Measurements from ENCODE around the gene CDC20B.
"Not testable (repeated sequence)": the region's sequence is repeated elsewhere in the genome, so short reads cannot be mapped to it uniquely, and the experiment has no call there.

The CDC20B gene

DNA sequence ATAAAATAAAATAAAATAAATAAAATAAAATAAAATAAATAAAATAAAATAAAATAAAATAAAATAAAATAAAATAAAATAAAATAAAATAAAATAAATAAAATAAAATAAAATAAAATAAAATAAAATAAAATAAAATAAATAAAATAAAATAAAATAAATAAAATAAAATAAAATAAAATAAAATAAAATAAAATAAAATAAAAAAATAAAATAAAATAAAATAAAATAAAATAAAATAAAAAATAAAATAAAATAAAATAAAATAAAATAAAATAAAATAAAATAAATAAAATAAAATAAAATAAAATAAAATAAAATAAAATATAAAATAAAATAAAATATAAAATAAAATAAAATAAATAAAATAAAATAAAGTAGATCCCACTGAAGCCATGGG lies 67.0 kb downstream of the CDC20B start:
- H3K4me1 ChIP-seq (ENCODE audit: insufficient read depth, low read length); H3K36me3 ChIP-seq (ENCODE audit: insufficient read depth, low read length); H2AFZ ChIP-seq (ENCODE audit: low read depth, low read length); H3K27me3 ChIP-seq (ENCODE audit: insufficient read depth, low read length); H3K4me3 ChIP-seq (ENCODE audit: low read length); H3K9me3 ChIP-seq (ENCODE audit: low read length): not testable (repeated sequence)

- Histone ChIP-seq H3K4me1 (ENCODE audit: insufficient read depth, low read length) (peaks cover 4% of the 10 kb centered on the region), H2AFZ (ENCODE audit: low read depth, low read length) (no peak overlapping the region), H3K36me3 (ENCODE audit: insufficient read depth, low read length) (no peaks in the 10 kb centered on the region), H3K9me3 (ENCODE audit: low read length) (no peaks in the 10 kb centered on the region), H3K4me3 (ENCODE audit: low read length) (no peak overlapping the region), H3K27me3 (ENCODE audit: insufficient read depth, low read length) (no peaks in the 10 kb centered on the region)
Measured at GRCh38 chr5:55104946-55105701, 67.9 kb downstream of the CDC20B start.

DNA sequence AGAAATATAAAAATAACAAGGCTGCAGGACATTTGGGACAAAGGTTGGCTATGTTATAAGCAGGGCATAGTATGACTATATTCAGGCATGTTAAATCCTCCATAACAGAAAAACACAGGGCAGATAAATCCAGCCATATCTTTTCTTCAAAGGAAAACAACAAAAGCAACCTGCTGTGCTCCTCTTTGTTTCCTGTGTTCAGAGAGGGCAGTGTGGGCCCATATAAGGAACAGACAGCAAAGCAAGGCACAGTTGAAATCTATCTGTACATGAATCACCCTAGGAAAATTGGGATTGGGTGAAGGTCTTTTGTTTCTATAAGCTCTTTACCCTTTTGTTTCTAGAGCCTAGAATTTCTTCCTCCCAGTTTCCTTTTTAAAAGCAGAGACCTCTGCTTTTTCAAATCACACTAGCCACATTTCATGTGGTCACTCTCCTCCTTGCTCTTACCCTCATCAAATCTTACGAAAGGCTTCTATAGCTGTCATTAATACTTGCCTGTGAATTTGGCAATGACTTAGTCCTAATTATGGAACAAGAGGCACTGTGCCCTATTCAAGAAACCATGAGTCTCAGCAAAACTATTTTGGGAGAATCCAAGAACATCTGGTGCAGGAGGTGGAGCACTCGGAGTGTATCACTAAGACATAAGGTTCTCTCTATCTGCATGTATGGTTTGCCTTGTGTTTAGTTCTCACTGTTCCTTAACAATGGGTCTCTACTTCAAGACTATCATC lies 68.8 kb downstream of the CDC20B start:
- Histone ChIP-seq H3K4me3 (ENCODE audit: low read length) (no peak overlapping the region), H2AFZ (ENCODE audit: low read depth, low read length) (no peak overlapping the region), H3K27me3 (ENCODE audit: insufficient read depth, low read length) (no peaks in the 10 kb centered on the region), H3K4me1 (ENCODE audit: insufficient read depth, low read length) (no peaks in the 10 kb centered on the region), H3K9me3 (ENCODE audit: low read length) (no peaks in the 10 kb centered on the region), H3K36me3 (ENCODE audit: insufficient read depth, low read length) (no peaks in the 10 kb centered on the region)

DNA sequence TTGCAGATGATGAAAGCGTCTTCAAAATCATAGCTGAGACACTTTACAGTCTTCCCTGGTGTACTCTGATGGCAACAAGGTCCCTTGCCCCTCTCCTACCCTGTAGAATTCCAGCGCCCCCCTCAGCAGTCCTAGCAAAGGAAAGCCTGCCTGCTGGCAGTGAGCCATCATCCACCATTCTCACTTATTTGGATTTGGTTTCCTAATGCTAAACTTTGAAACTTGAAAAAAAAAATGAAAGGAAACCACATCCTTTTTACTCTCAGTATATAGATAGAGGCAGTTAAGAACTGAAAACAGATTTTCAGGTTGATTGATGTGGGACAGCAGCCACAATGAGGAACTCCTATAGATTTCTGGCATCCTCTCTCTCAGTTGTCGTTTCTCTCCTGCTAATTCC lies 70.6 kb downstream of the CDC20B start, which contains the start of gene GZMA:
Gene GZMA (plus strand): TSS at position 299 of the 400 bp plus-strand sequence. CDS start 37 bp downstream, at position 336.
- H3K9me3 ChIP-seq (ENCODE audit: low read length): no peaks in the 10 kb centered on the region

DNA sequence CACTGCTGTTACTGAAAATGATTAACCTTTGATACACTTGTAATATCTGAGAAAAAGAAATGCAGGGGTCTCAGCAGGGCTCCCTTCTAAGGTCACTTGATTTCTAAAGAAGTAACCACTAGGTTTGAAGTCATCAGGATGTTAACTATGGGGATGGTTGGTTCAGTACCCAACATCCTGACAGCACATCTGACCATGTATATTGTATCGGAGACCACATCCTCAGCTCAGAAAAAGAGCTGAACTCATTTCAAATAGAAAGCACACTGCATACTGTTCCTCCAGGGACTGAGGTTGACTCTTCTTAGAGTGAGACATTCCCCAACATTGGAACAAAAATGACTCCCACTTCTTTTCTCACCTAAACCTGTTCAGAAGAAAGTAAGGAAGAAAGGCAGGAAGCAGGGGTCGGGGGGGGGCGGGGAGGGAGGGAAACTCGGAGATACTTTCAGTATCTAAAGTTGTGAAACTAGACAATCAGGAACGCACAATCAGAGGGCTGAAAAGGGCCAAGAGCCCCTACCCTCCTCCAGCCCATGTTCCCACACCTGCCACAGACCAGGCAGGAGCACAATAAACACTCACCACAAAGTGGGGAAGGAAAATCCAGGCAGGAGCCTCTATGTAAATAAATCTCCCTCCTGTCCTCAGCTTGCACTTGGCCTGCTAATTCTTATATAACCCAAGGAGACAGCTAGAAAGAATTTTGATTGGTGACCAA lies 71.3 kb downstream of the CDC20B start:
- H3K27me3 ChIP-seq (ENCODE audit: insufficient read depth, low read length): no peaks in the 10 kb centered on the region
- H2AFZ ChIP-seq (ENCODE audit: low read depth, low read length): no peak overlapping the region
- no peak overlapping the region for H3K4me3 ChIP-seq (ENCODE audit: low read length)
- no peaks in the 10 kb centered on the region for H3K36me3 ChIP-seq (ENCODE audit: insufficient read depth, low read length)
- no peaks in the 10 kb centered on the region for H3K9me3 ChIP-seq (ENCODE audit: low read length)
- no peaks in the 10 kb centered on the region for H3K4me1 ChIP-seq (ENCODE audit: insufficient read depth, low read length)

More for the DNA sequence above, 70.6 kb downstream of the CDC20B start, which contains the start of gene GZMA:
- no peak within 1 kb of the TSS for H3K4me3 ChIP-seq (ENCODE audit: low read length)
- H3K4me1 ChIP-seq (ENCODE audit: insufficient read depth, low read length): no peaks in the 10 kb centered on the region
- H2AFZ ChIP-seq (ENCODE audit: low read depth, low read length): no peak within 1 kb of the TSS
- H3K27me3 ChIP-seq (ENCODE audit: insufficient read depth, low read length): no peaks in the 10 kb centered on the region
- no peaks in the 10 kb centered on the region for H3K36me3 ChIP-seq (ENCODE audit: insufficient read depth, low read length)

- not testable (repeated sequence) for H3K36me3 ChIP-seq (ENCODE audit: insufficient read depth, low read length); H3K4me3 ChIP-seq (ENCODE audit: low read length); H3K9me3 ChIP-seq (ENCODE audit: low read length); H2AFZ ChIP-seq (ENCODE audit: low read depth, low read length); H3K27me3 ChIP-seq (ENCODE audit: insufficient read depth, low read length); H3K4me1 ChIP-seq (ENCODE audit: insufficient read depth, low read length)
Measured at GRCh38 chr5:55101148-55101547, 71.8 kb downstream of the CDC20B start.

GRCh38 chr5:55096861-55097260 lies 76.1 kb downstream of the CDC20B start:
- Histone ChIP-seq H3K9me3 (ENCODE audit: low read length) (no peaks in the 10 kb centered on the region), H3K4me3 (ENCODE audit: low read length) (no peak overlapping the region), H2AFZ (ENCODE audit: low read depth, low read length) (no peak overlapping the region), H3K27me3 (ENCODE audit: insufficient read depth, low read length) (no peaks in the 10 kb centered on the region), H3K4me1 (ENCODE audit: insufficient read depth, low read length) (no peaks in the 10 kb centered on the region), H3K36me3 (ENCODE audit: insufficient read depth, low read length) (no peaks in the 10 kb centered on the region)

- no peaks in the 10 kb centered on the region for H3K27me3 ChIP-seq (ENCODE audit: insufficient read depth, low read length)
- no peak overlapping the region for H2AFZ ChIP-seq (ENCODE audit: low read depth, low read length)
- H3K9me3 ChIP-seq (ENCODE audit: low read length): no peaks in the 10 kb centered on the region
- H3K36me3 ChIP-seq (ENCODE audit: insufficient read depth, low read length): no peaks in the 10 kb centered on the region
- no peaks in the 10 kb centered on the region for H3K4me1 ChIP-seq (ENCODE audit: insufficient read depth, low read length)
- H3K4me3 ChIP-seq (ENCODE audit: low read length): no peak overlapping the region
Measured at GRCh38 chr5:55096182-55096581, 76.8 kb downstream of the CDC20B start.

DNA sequence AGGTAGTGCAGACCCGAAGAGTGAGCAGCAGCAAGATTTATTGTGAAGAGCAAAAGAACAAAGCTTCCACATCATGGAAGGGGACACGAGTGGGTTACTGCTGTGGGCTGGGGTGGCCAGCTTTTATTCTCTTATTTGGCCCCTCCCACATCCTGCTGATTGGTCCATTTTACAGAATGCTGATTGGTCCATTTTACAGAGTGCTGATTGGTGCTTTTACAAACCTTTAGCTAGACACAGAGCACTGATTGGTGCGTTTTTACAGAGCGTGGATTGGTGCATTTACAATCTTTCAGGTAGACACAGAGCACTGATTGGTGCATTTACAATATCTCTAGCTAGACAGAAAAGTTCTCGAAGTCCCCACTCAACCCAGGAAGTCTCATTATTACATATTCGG lies 82.0 kb downstream of the CDC20B start:
- not testable (repeated sequence) for H3K9me3 ChIP-seq (ENCODE audit: low read length); H3K36me3 ChIP-seq (ENCODE audit: insufficient read depth, low read length); H3K27me3 ChIP-seq (ENCODE audit: insufficient read depth, low read length); H3K4me3 ChIP-seq (ENCODE audit: low read length); H3K4me1 ChIP-seq (ENCODE audit: insufficient read depth, low read length); H2AFZ ChIP-seq (ENCODE audit: low read depth, low read length)

GRCh38 chr5:55089301-55089700 lies 83.7 kb downstream of the CDC20B start:
- not testable (repeated sequence) for H3K27me3 ChIP-seq (ENCODE audit: insufficient read depth, low read length); H3K36me3 ChIP-seq (ENCODE audit: insufficient read depth, low read length)

DNA sequence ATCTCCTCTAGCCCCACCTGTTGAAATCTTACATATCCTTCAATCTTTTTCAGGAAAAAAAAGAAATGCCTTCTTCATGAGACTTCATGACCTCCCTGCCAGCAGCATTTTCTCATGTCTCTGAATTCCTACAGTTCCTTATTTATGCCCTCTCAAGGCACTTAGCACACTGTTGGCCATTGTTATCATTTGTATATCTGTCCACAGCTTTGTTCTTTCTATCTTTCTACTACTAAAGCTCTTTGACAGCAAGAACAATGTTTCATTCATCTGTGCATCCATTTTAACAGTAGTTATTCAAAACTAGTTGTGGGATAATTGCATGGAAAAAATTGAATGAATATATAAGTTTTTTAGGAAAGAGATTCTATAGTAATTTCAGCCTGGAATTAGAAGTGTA lies 91.4 kb downstream of the CDC20B start:
- Histone ChIP-seq H3K9me3 (ENCODE audit: low read length) (no peaks in the 10 kb centered on the region), H2AFZ (ENCODE audit: low read depth, low read length) (no peak overlapping the region), H3K4me1 (ENCODE audit: insufficient read depth, low read length) (no peaks in the 10 kb centered on the region), H3K27me3 (ENCODE audit: insufficient read depth, low read length) (no peaks in the 10 kb centered on the region), H3K36me3 (ENCODE audit: insufficient read depth, low read length) (no peaks in the 10 kb centered on the region), H3K4me3 (ENCODE audit: low read length) (no peak overlapping the region)

More at GRCh38 chr5:55089301-55089700, 83.7 kb downstream of the CDC20B start:
- not testable (repeated sequence) for H3K4me3 ChIP-seq (ENCODE audit: low read length); H2AFZ ChIP-seq (ENCODE audit: low read depth, low read length); H3K9me3 ChIP-seq (ENCODE audit: low read length); H3K4me1 ChIP-seq (ENCODE audit: insufficient read depth, low read length)

DNA sequence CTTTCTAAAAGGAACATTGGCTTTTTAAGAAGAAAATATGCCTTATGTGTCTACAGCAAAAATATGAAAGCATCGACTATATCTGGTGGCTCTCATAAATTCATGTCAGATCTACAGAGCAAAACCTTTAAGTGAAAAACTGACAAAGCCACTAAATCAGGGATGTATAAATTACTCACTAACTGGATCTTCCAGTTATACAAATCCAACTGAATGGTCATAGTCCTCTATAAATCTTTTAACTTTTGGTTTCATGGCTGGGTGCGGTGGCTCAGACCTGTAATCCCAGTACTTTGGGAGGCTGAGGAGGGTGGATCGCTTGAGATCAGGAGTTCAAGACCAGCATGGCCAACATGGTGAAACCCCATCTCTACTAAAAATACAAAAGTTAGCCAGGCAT lies 99.8 kb downstream of the CDC20B start:
- H3K4me1 ChIP-seq (ENCODE audit: insufficient read depth, low read length): no peaks in the 10 kb centered on the region
- H3K36me3 ChIP-seq (ENCODE audit: insufficient read depth, low read length): no peaks in the 10 kb centered on the region
- no peaks in the 10 kb centered on the region for H3K9me3 ChIP-seq (ENCODE audit: low read length)
- H3K4me3 ChIP-seq (ENCODE audit: low read length): no peak overlapping the region
- no peaks in the 10 kb centered on the region for H3K27me3 ChIP-seq (ENCODE audit: insufficient read depth, low read length)
- no peak overlapping the region for H2AFZ ChIP-seq (ENCODE audit: low read depth, low read length)

DNA sequence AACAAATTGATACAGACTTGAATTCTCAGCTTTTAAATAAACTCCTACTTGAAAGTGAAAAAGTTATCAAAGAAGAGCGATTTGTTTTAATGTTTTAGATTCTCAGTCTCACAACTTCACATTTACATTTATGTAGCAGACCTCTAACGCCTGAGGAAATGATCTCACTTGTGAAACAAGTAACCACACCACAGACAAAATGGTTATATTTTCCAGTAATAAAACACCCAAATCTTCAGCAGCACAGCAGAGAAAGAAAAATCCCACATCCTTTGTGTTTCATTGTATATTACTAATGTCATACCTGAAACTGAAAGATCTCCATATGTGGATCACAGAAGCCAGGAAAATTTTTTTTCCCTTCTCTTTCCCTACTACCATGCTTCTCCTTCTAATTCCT lies 100.3 kb downstream of the CDC20B start:
- no peak overlapping the region for H3K4me3 ChIP-seq (ENCODE audit: low read length)
- no peaks in the 10 kb centered on the region for H3K36me3 ChIP-seq (ENCODE audit: insufficient read depth, low read length)

More for the DNA sequence above, 100.3 kb downstream of the CDC20B start:
- Histone ChIP-seq H2AFZ (ENCODE audit: low read depth, low read length) (no peak overlapping the region), H3K4me1 (ENCODE audit: insufficient read depth, low read length) (no peaks in the 10 kb centered on the region), H3K27me3 (ENCODE audit: insufficient read depth, low read length) (no peaks in the 10 kb centered on the region), H3K9me3 (ENCODE audit: low read length) (no peaks in the 10 kb centered on the region)
